Measurements from ENCODE around the gene DPY19L2.
"Not testable (repeated sequence)": the region's sequence is repeated elsewhere in the genome, so short reads cannot be mapped to it uniquely, and the experiment has no call there.

GRCh38 chr12:63549034-63549433 is 119.3 kb downstream of the DPY19L2 start:
- TF ChIP-seq, protein P1, sequence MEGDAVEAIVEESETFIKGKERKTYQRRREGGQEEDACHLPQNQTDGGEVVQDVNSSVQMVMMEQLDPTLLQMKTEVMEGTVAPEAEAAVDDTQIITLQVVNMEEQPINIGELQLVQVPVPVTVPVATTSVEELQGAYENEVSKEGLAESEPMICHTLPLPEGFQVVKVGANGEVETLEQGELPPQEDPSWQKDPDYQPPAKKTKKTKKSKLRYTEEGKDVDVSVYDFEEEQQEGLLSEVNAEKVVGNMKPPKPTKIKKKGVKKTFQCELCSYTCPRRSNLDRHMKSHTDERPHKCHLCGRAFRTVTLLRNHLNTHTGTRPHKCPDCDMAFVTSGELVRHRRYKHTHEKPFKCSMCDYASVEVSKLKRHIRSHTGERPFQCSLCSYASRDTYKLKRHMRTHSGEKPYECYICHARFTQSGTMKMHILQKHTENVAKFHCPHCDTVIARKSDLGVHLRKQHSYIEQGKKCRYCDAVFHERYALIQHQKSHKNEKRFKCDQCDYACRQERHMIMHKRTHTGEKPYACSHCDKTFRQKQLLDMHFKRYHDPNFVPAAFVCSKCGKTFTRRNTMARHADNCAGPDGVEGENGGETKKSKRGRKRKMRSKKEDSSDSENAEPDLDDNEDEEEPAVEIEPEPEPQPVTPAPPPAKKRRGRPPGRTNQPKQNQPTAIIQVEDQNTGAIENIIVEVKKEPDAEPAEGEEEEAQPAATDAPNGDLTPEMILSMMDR (IDR thresholded peaks at IDR 0.05): not testable (repeated sequence)
- TF ChIP-seq POLR2A (IDR thresholded peaks at IDR 0.05; ENCODE audit: low read depth); EP300 (IDR thresholded peaks at IDR 0.05): not testable (repeated sequence)

All from esophagus muscularis mucosa (tissue), 4 donors.